Neural progenitor cell (in vitro differentiated cells): ENCODE measurements around the gene COLEC11.
"Not testable (repeated sequence)": the region's sequence is repeated elsewhere in the genome, so short reads cannot be mapped to it uniquely, and the experiment has no call there.

ENCODE experiments used
- EZH2 ChIP-seq: fragments of 200-600 bp; sonication (generic); IDR thresholded peaks from 2 replicates; pipeline ENCODE4 v1.6.1; 2017; ENCODE audit warnings: antibody characterized with exemption, mild to moderate bottlenecking, moderate library complexity
- EZH2phosphoT487 ChIP-seq: fragments of 200-600 bp; sonication (generic); IDR thresholded peaks from 2 replicates; pipeline ENCODE4 v1.6.1; 2017; ENCODE audit warnings: antibody characterized with exemption
- TF ChIP-seq, protein P1 (sequence below): fragments of 200-600 bp; sonication (generic); IDR thresholded peaks from 2 replicates; pipeline ENCODE4 v1.5.1; 2017; ENCODE audit warnings: antibody characterized with exemption, mild to moderate bottlenecking

DNA sequence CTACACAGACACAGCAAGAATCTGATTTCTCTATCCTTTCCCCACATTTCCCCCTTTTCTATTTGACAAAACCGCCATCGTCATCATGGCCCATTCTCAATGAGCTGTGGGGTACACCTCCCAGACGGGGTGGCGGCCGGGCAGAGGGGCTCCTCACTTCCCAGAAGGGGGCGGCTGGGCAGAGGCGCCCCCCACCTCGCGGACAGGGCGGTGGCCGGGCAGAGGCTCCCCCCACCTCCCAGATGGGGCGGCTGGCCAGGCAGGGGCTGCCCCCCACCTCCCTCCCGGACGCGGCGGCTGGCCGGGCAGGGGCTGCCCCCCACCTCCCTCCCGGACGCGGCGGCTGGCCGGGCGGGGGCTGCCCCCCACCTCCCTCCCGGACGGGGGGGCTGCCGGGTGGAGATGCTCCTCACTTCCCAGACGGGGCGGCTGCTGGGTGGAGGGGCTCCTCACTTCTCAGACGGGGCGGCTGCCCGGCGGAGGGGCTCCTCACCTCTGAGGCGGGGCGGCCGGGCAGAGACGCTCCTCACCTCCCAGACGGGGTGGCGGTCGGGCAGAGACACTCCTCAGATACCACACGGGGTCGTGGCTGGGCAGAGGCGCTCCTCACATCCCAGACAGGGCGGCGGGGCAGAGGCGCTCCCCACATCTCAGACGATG is 20.8 kb downstream of the COLEC11 start:
- TF ChIP-seq, protein P1, sequence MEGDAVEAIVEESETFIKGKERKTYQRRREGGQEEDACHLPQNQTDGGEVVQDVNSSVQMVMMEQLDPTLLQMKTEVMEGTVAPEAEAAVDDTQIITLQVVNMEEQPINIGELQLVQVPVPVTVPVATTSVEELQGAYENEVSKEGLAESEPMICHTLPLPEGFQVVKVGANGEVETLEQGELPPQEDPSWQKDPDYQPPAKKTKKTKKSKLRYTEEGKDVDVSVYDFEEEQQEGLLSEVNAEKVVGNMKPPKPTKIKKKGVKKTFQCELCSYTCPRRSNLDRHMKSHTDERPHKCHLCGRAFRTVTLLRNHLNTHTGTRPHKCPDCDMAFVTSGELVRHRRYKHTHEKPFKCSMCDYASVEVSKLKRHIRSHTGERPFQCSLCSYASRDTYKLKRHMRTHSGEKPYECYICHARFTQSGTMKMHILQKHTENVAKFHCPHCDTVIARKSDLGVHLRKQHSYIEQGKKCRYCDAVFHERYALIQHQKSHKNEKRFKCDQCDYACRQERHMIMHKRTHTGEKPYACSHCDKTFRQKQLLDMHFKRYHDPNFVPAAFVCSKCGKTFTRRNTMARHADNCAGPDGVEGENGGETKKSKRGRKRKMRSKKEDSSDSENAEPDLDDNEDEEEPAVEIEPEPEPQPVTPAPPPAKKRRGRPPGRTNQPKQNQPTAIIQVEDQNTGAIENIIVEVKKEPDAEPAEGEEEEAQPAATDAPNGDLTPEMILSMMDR = not testable (repeated sequence)
- not testable (repeated sequence) for TF ChIP-seq EZH2phosphoT487, EZH2
